RCC 7860 (cell line): Measurements from ENCODE around the gene APPL2.
"Not testable (repeated sequence)": the region's sequence is repeated elsewhere in the genome, so short reads cannot be mapped to it uniquely, and the experiment has no call there.

Experiments
- DNase-seq: peaks from one replicate; pipeline ENCODE4 v3.0.0-alpha.2; 2015; ENCODE audit warnings: low spot score
- FAIRE-seq: peaks from 2 replicates; lab custom pipeline; 2012; peaks lifted over from hg19 to GRCh38; lab: Jason Lieb, UNC

Gene APPL2

DNA sequence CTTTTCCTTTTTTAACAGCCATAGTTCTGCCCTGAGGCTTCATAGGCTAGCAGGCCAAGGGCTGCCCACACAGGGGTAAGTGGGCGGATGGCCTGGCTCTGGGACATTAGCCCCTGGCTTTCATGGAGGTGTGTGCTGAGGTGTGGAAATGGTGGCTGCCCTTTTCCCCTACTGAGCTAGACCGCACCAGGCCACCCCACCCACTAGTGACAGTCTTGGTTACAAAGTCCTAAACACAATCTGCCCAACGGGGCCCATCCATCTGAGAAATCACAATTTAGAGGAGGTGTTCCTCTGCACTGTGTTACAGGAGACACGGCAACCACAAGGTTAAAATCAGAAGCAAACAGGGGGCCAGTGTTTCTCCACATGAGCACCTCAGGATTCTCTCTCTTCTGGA lies 35.6 kb downstream of the APPL2 start:
- FAIRE-seq (no peak), DNase-seq (no peak)

DNA sequence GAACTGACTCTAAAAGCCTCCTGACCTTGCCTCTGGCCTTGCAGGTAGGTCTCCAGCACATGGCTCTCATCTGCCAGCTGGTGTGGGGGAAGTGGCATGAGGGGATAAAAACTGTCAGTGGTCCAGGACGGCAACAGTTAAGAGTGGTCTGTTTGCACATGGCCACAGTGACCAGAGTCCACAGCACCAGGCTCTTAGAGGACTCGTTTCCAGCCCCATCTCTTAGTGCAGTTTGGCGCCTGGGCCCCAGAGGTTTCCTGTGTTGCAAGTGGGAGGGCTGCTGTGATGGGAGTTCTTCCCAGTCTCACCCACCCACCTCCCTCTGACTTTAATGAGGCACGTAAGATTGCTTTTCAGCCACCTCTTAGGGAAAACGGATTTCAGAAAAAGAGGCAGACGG lies 37.0 kb downstream of the APPL2 start:
- FAIRE-seq (no peak), DNase-seq (no peak)

DNA sequence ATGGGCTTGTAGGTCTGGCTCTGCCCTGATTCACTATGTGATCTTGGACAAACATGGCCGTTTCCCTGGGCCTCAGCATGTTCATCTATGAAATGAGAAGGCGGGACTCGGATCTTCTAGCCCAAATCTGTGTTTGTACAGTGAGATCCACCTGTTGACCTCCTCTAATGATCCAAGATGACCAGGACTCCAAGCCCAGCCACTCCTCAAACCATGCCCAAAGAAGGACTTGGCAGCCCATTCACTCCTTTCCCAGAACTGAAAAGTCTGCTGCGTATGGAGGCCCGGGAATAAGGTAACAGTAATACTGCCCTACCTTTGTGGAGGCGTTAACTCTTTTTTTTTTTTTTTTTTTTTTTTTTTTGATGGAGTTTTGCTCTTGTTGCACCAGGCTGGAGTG lies 39.9 kb downstream of the APPL2 start:
- DNase-seq (no peak), FAIRE-seq (no peak)

DNA sequence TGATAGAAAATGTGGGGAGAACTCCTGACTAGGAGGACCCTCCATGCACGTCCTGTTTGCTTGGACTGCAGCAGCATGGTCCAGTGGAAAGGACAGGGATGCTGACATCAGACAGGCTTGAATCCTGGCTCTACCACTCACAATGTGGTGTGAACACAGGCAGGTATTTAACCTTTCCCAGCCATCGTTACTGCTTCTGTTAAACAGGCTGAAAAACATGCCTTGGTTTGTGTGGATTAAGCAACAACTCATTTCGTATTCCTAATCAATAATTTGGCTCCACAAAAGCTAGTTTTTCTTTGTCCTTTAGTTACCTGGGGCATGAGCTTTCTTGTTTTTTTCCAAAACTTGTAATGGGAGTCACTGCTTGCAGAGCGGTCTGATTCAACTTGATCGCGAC lies 41.0 kb downstream of the APPL2 start:
- DNase-seq (no peak), FAIRE-seq (no peak)

DNA sequence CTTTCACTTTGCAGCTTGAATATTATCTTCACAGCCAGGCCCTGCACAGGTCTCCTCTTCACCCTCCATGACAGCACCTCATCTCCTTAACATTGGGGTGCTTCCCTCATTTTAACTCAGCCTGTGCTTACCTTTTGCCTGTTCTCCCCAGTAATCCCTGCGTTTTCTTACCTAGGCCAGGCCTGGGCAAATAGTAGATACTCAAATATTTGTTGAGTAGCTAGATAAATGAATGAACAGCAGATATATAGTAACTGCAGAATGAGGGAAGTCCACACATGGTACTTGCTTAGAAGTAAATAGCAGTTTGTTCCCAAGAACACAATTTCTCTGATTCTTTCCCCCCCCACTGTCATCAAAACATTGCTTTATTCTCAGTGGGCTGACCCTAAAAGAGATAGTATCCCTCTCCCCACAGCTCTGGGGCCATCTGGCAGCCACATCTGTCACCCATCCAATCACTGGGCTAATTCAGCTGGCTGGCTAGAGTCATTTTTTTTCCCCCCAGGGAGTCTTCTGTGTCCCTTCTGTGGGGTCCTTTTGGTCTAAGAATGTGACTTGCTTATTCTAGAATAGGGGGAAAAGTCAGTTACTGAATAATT lies 43.2 kb downstream of the APPL2 start:
- no peak for FAIRE-seq
- DNase-seq, result no peak

DNA sequence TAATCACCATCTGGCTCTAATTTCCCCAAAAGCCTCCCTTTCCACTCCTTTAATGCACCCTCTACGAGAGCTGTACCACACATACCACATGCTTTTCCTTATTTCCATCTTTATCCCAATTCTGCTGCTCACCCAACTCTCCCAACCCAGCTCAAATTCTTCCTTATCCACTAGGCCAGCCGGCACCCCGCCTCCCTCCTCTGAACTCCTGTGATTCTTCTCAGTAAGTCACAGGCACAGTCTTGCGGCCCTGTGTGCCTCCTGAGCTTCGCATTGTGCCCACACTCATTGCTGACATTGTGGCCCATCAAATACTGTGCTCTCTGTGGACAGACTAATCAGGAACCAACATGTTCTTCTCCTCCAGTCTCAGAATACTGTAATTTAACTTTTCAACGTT lies 45.4 kb downstream of the APPL2 start:
- no peak for FAIRE-seq
- DNase-seq, result no peak

DNA sequence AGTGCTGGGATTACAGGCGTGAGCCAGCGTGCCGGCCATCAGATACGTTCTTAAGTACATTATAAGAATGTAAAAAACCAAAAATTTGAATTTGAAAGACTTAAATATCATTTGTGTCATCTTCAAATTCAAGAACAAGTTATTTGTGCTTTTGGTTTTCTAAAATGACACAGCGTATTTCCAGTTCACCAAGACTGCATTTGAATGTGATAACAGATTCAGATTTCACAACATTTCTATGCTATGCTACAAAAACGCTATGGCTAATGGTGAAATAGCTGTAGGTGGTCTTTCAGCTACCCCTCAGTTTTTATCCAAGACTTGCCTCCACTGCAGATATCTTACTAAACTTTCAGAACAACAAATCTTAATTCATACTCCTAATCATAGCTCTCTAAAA lies 46.7 kb downstream of the APPL2 start:
- no peak for FAIRE-seq
- DNase-seq, result no peak

DNA sequence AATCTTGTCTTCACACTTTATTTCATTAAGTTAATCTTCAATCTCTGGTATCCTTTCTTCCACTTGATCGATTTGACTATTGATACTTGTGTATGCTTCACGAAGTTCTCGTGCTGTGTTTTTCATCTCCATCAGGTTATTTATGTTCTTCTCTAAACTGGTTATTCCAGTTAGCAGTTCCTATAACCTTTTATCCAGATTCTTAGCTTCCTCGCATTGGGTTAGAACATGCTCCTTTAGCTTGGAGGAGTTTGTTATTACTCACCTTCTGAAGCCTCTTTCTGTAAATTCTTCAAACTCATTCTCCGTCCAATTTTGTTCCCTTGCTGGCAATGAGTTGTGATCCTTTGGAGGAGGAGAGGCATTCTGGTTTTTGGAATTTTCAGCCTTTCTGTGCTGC lies 52.0 kb downstream of the APPL2 start:
- DNase-seq, FAIRE-seq: not testable (repeated sequence)

DNA sequence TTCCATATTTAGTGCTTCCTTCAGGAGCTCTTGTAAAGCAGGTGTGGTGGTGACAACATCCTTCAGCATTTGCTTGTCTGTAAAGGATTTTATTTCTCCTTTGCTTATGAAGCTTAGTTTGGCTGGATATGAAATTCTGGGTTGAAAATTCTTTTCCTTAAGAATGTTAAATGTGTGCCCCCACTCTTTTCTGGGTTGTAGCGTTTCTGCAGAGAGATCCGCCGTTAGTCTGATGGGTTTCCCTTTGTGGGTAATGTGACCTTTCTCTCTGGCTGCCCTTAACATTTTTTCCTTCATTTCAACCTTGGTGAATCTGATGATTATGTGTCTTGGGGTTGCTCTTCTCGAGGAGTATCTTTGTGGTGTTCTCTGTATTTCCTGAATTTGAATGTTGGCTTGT lies 52.6 kb downstream of the APPL2 start:
- FAIRE-seq, DNase-seq: not testable (repeated sequence)

DNA sequence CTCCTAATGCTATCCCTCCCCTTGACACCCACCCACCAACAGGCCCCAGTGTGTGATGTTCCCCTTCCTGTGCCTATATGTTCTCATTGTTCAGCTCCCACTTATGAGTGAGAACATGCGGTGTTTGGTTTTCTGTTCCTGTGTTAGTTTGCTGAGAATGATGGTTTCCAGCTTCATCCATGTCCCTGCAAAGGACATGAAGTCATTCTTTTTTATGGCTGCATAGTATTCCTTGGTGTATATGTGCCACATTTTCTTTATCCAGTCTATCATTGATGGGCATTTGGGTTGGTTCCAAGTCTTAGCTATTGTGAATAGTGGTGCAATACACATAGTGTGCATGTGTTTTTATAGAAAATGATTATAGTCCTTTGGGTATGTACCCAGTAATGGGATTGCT lies 56.9 kb downstream of the APPL2 start:
- not testable (repeated sequence) for DNase-seq, FAIRE-seq

DNA sequence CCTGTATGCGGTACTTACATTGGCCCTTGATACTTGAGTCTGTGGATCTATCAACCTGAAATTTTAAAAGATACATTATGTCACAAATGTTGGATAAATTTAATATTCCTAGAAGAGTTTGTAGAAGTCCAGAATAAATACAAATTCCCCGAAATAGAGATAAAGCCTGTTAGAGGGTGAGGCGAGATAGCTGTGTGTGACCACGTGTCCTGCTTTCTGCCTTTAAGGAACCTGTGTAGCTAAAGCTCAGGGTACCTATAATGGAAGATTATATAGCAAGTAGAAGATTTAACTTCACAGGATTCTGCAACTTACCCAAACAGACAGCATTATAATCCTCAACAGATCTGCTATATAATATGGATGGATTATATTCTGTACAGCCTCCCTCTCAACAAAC lies 58.8 kb downstream of the APPL2 start:
- no peak for DNase-seq
- FAIRE-seq, result no peak

DNA sequence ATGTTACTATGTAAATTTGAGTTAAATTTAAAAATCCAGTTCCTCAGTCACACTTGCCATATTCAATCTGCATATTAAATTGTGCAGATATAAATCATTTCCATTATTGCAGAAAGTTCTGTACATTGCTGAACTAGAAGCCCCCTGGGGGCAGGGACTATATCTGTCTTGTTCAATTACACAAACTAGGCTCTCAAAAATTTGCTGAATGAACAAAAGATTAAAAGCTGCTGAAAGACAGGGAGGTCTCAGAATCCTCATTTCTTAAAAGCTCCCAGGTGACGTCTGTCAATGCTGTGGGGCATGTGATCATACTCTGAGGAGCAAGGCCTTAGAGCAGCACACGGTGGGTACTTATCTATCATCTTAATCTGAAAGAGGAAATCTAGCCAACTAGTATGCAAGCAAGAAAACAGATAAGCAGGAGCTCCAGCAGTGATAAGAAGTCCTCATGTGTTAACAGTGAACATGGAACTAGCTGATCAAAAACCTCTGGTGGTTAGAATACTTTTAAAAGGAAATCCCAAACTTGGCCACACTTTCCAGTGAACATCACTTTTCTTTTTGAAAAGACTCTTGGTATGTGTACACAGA lies 60.5 kb downstream of the APPL2 start:
- no peak for FAIRE-seq
- no peak for DNase-seq

DNA sequence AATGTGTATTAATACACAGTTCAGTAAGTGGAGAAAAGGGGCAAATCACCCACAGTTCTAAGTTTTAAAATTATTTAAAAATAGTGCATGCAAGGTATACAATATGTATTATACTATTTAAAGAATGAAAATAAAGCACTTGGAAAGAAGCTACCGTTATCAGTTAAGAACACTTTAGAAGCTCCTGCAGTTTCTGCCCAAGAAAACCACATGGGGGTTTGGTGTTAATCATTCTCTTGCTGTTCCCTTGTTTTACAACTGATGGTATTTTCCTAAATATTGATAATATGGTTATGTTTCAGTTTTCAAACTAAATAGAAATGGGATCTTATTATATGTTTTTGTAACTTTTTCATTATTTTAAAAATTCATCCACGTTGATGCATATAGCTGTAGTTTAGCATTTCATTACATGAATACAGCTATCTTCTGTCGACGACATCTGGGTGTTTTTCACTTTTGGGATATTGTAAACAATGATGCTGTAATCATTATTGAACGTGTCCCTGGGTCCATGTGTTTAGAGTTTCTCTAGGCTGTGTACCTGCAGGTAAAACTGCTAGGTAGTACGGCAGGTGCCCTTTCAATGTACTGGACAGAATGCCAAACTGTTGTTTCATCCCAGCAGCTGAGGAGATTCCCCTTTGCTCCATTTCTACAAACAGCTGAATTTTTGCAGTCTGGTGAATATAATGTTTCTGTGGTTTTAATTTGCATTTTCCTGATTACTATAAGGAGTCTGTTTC lies 64.1 kb downstream of the APPL2 start:
- FAIRE-seq (no peak), DNase-seq (no peak)

DNA sequence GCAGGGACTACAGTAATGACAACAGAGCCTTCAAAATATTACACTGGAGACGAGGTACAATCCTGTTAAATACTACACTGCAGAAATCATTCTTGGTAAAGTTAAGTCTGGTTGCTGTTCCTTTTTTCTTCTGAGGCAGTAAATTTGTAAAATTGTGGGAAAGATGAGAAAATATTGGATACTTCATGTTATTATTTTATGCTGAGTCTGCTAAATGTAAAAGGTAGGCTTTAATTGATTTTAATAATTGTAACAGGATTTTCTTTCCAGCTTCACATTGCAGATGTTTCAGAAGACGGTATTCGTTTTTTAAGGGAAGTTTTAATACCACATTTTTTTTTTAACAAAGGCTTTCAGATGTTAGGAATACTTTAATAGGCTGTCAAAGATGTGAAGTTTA lies 65.8 kb downstream of the APPL2 start:
- FAIRE-seq, result no peak
- DNase-seq, result no peak

DNA sequence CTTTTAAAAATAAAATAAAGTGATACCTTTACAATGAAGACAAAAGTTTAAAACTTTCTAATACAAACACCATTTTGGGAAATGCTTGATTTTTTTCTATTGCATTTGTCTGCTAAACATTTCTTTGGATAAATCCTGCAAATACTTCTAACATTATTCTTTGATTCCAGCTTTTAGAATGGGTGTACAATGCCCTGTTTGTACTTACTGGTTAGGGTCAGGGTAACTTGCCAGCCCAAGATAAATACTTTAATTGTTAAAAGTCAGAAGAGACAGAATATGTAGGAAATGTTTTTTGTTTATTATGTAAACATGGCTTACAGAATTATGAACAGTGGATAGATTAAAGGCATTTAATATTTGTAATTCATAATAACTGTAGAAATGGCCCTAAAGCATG lies 68.0 kb downstream of the APPL2 start:
- FAIRE-seq, result no peak
- no peak for DNase-seq

DNA sequence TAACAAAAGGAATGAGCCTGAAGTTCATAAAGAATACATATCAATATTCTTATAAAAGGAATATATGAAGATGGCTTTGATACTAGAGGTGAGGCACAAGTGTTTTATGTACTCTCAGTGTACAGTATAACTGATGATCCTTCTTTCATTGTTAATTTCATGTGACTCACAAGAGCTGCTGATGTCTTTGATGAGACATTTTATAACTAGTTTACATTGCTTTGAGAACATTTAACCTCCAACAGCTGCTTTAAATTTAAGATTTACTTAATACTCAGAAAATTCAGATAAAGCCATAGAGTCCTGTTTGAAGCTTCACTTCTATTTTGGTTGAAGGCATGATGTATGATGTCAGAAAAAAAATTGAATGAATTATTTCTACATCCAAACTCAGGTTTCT lies 68.6 kb downstream of the APPL2 start:
- DNase-seq (no peak), FAIRE-seq (no peak)

DNA sequence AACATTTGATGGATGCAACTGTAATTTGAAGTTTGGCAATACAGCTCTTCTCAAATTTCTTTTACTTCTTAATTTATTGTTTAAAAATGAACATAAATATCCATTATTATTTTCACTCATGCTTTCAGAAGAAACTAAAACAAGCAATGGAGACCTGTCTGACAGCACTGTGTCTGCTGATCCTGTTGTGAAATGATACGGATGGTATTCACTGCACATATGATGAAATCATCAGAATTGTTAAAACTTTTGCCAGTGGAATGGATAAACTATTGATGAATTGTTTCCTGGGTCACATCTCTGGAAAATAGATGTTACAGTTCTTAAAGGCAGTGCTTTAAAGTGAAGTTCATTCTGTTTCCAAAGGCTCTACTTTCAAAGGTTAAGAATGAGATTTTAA lies 69.2 kb downstream of the APPL2 start:
- DNase-seq (no peak), FAIRE-seq (no peak)

DNA sequence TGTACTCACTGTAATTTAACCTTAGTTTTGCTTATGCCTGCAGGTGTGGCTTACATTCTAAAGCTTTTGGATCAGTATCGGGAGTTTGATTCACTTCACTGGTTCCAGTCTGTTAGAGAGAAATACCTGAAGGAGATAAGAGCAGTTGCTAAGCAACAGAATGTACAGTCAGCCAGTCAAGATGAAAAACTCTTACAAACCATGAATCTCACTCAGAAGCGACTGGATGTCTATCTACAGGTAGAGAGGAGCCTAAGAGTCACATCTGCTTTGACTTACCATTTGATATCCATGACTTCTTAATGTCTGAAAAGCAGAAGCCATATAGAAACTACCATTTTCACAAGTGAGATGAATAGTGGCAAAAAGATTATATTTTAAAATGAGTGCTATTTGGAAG lies 71.9 kb downstream of the APPL2 start:
- FAIRE-seq (no peak), DNase-seq (peak; percentile 24)

DNA sequence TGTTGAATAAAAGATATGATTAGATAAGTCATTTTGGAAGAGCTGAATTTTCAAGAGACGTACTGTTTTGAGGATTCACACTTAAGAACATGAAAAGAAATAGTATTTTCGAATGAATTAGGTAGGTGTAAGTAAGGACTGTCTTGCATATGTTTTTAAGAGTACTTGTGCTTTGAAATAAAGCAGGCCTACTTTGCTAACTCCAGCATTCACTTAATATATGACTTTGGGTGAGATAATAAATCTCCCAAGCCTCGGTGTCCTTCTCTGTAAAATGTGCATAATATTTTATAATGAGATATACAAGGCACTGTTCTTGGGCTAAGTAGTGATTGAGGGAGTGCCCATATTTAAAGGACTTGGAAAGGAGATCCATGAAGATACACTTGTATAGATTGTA lies 73.8 kb downstream of the APPL2 start:
- no peak for FAIRE-seq
- no peak for DNase-seq

DNA sequence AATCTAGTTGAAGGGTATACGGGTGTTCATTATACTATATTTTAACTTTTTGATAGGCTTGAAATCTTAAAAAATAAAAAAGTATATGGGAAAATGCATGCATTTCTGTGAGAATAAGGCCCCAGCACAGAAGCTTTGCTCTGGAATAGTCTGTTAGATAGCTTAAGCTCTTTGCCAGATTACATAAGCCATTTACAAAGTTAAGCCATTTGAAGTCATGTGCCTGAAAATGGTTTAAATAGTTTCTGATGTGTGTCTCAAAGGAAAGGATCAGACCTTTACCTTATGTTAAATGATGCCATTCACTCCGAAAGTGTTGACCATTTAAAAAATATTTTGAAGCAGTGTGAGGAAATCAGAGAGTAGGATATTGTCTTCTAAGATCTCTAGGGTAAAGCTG lies 77.1 kb downstream of the APPL2 start:
- DNase-seq, result no peak
- FAIRE-seq, result no peak

DNA sequence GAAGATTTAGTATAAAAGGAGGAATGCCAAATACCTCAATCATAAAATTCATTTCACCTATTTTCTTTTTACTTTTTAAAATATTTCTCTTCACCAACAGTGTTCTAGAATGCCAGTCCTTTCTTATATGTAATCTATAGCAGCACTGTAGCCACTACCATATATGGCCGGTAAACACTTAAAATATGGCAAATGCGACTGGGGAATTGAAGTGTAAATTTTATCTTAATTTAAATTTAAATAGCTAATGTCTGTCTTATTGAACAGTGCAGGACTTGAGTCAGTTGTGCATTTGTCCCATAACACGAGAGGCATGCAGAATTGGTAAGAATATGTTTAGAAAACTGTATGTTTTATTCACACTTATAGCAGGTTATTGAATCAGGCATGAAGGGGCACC lies 78.4 kb downstream of the APPL2 start:
- DNase-seq, result no peak
- no peak for FAIRE-seq

DNA sequence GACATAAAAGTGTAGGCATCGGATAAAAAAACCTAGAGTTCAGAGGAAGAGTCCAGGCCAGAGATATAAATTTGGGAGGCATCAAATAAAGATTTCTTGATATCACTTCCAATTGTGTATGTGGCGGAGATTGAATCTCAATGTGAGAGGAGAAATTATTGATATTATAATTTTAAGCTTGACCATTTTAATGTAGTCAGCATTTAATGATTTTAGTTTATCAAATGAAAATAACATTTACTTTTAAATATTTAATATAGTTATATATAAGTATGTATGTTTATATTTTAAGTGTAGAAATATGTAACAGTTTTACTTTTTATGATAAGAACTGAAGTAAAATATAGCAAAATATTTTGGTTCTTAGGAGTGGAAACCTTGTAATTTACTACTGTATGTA lies 79.7 kb downstream of the APPL2 start:
- no peak for DNase-seq
- peak; percentile 50 for FAIRE-seq
